Stomach smooth muscle (tissue), 2 donors: ENCODE measurements around the gene RTN4IP1.

Experiments
- H3K27ac ChIP-seq: one replicate; pipeline ENCODE4 v1.7.0; 2013; ENCODE audit warnings: mild to moderate bottlenecking, low read length, inconsistent platforms
- H3K27me3 ChIP-seq, 2 donors: one replicate each; pipeline ENCODE4 v1.7.0; 2013; ENCODE audit warnings: low read length in 2 of 2; ENCODE audit not compliant: insufficient read depth in 2 of 2, control insufficient read depth in 1 of 2
- H3K36me3 ChIP-seq, 2 donors: one replicate each; pipeline ENCODE4 v1.7.0; 2013; ENCODE audit warnings: low read length in 2 of 2; ENCODE audit not compliant: control insufficient read depth in 2 of 2, insufficient read depth in 2 of 2
- H3K4me1 ChIP-seq: one replicate; pipeline ENCODE4 v1.7.0; 2013; ENCODE audit warnings: low read length; ENCODE audit not compliant: control insufficient read depth, insufficient read depth
- H3K4me3 ChIP-seq, 2 donors: one replicate each; pipeline ENCODE4 v1.7.0; 2013; ENCODE audit warnings: low read length in 2 of 2
- H3K9ac ChIP-seq, 2 donors: one replicate each; pipeline ENCODE4 v1.7.0; 2013; ENCODE audit warnings: low read length in 2 of 2, mild to moderate bottlenecking in 1 of 2
- H3K9me3 ChIP-seq, 2 donors: one replicate each; pipeline ENCODE4 v1.7.0; 2013; ENCODE audit warnings: low read length in 2 of 2; ENCODE audit not compliant: control insufficient read depth in 2 of 2
- donor health status: healthy.
- donor health status: Pancreatic carcinoma.

The RTN4IP1 gene

DNA sequence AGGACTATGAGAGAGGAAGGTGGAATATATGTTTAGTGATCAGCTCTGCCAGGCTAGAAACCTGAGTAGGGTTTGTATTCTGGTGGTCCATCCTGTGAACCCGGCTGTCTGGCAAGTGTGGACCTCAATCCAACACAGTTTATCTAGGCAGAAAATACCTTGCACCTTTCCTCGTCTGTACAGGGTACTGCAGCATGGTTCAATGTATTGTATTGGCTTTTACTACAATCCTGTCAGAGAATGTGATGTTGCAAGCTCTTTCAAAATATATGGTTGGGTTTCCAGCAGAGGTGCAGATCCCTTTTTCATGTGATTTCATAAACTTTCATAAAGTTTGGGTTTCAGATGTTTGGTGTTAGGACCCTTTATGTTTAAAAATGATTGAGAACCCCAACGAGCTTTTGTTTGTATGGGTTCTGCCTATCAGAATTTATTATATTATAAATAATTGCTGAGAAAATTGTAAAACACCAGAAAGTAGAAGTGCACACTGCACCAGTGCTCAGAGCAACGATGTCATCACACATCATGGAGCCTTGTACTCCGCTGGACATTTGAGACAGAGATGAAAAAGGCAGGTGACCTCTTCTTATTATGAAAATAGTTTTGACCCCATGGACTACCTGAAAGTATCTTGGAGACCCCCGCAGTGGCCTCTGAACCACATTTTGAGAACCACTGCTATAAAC lies 106.6 kb downstream of the RTN4IP1 start:
- Histone ChIP-seq H3K4me1 (peaks cover 2% of the 10 kb centered on the region), H3K9ac (no peak overlapping the region), H3K9me3 (no peaks in the 10 kb centered on the region), H3K27me3 (peaks cover 0 to 6% of the 10 kb centered on the region in 2 donors), H3K27ac (no peak overlapping the region), H3K4me3 (no peak overlapping the region), H3K36me3 (no peaks in the 10 kb centered on the region)
